ENCODE measurements around the gene PCSK1N.

PCSK1N gene

GRCh38 chrX:48802905-48803200 is 32.6 kb downstream of the PCSK1N start:
- Histone ChIP-seq H3K27me3 (replicated peaks; ENCODE audit: control insufficient read depth, insufficient read depth, low read length, poor library complexity, severe bottlenecking) (no peaks in the 10 kb centered on the region), H3K4me3 (ENCODE audit: insufficient read depth, low read depth, low read length, poor library complexity, severe bottlenecking) (no peak overlapping the region), H3K27ac (ENCODE audit: insufficient read depth, low read length, poor library complexity, severe bottlenecking) (peak overlapping the region; percentile 13), H3K9me3 (ENCODE audit: control insufficient read depth, low read length) (no peaks in the 10 kb centered on the region), H3K4me1 (ENCODE audit: control insufficient read depth, insufficient read depth, low read length, poor library complexity, severe bottlenecking) (no peaks in the 10 kb centered on the region), H3K36me3 (ENCODE audit: control insufficient read depth, insufficient read depth, low read length) (no peaks in the 10 kb centered on the region)
- DNase-seq = no peak

GRCh38 chrX:48802089-48802904 is 33.1 kb downstream of the PCSK1N start:
- no peaks in the 10 kb centered on the region for H3K36me3 ChIP-seq (ENCODE audit: control insufficient read depth, insufficient read depth, low read length)
- no peaks in the 10 kb centered on the region for H3K9me3 ChIP-seq (ENCODE audit: control insufficient read depth, low read length)
- no peaks in the 10 kb centered on the region for H3K27me3 ChIP-seq (replicated peaks; ENCODE audit: control insufficient read depth, insufficient read depth, low read length, poor library complexity, severe bottlenecking)
- H3K4me1 ChIP-seq (ENCODE audit: control insufficient read depth, insufficient read depth, low read length, poor library complexity, severe bottlenecking) = no peaks in the 10 kb centered on the region
- H3K4me3 ChIP-seq (ENCODE audit: insufficient read depth, low read depth, low read length, poor library complexity, severe bottlenecking) = peak overlapping the region; percentile 85
- H3K27ac ChIP-seq (ENCODE audit: insufficient read depth, low read length, poor library complexity, severe bottlenecking) = peak overlapping the region; percentile 88
- DNase-seq = peak; percentile 24 to 54 (median 50)

GRCh38 chrX:48801280-48802088 is 33.9 kb downstream of the PCSK1N start, which contains the start of gene HDAC6:
HDAC6 (plus strand) TSS chrX:48802067; CDS start chrX:48802693, 626 bp downstream.
- no peaks in the 10 kb centered on the region for H3K4me1 ChIP-seq (ENCODE audit: control insufficient read depth, insufficient read depth, low read length, poor library complexity, severe bottlenecking)
- peak within 1 kb of the TSS; percentile 91 for H3K27ac ChIP-seq (ENCODE audit: insufficient read depth, low read length, poor library complexity, severe bottlenecking)
- no peaks in the 10 kb centered on the region for H3K9me3 ChIP-seq (ENCODE audit: control insufficient read depth, low read length)
- peak; percentile 91 to 95 (median 93) for DNase-seq
- peak within 1 kb of the TSS; percentile 86 for H3K4me3 ChIP-seq (ENCODE audit: insufficient read depth, low read depth, low read length, poor library complexity, severe bottlenecking)
- H3K36me3 ChIP-seq (ENCODE audit: control insufficient read depth, insufficient read depth, low read length) = no peaks in the 10 kb centered on the region
- H3K27me3 ChIP-seq (replicated peaks; ENCODE audit: control insufficient read depth, insufficient read depth, low read length, poor library complexity, severe bottlenecking) = no peaks in the 10 kb centered on the region

GRCh38 chrX:48800574-48801279 is 34.7 kb downstream of the PCSK1N start:
- H3K4me3 ChIP-seq (ENCODE audit: insufficient read depth, low read depth, low read length, poor library complexity, severe bottlenecking) = peak overlapping the region; percentile 86
- H3K4me1 ChIP-seq (ENCODE audit: control insufficient read depth, insufficient read depth, low read length, poor library complexity, severe bottlenecking) = no peaks in the 10 kb centered on the region
- H3K36me3 ChIP-seq (ENCODE audit: control insufficient read depth, insufficient read depth, low read length) = no peaks in the 10 kb centered on the region
- H3K9me3 ChIP-seq (ENCODE audit: control insufficient read depth, low read length) = no peaks in the 10 kb centered on the region
- peak overlapping the region; percentile 91 for H3K27ac ChIP-seq (ENCODE audit: insufficient read depth, low read length, poor library complexity, severe bottlenecking)
- DNase-seq = no peak
- no peaks in the 10 kb centered on the region for H3K27me3 ChIP-seq (replicated peaks; ENCODE audit: control insufficient read depth, insufficient read depth, low read length, poor library complexity, severe bottlenecking)

- Histone ChIP-seq H3K4me1 (ENCODE audit: control insufficient read depth, insufficient read depth, low read length, poor library complexity, severe bottlenecking) (no peaks in the 10 kb centered on the region), H3K27ac (ENCODE audit: insufficient read depth, low read length, poor library complexity, severe bottlenecking) (no peak overlapping the region), H3K4me3 (ENCODE audit: insufficient read depth, low read depth, low read length, poor library complexity, severe bottlenecking) (no peak overlapping the region), H3K27me3 (replicated peaks; ENCODE audit: control insufficient read depth, insufficient read depth, low read length, poor library complexity, severe bottlenecking) (no peaks in the 10 kb centered on the region), H3K36me3 (ENCODE audit: control insufficient read depth, insufficient read depth, low read length) (no peaks in the 10 kb centered on the region), H3K9me3 (ENCODE audit: control insufficient read depth, low read length) (no peaks in the 10 kb centered on the region)
- DNase-seq = no peak
Measured at GRCh38 chrX:48798318-48798717, 37.1 kb downstream of the PCSK1N start.

- H3K9me3 ChIP-seq (ENCODE audit: control insufficient read depth, low read length) = no peaks in the 10 kb centered on the region
- no peaks in the 10 kb centered on the region for H3K27me3 ChIP-seq (replicated peaks; ENCODE audit: control insufficient read depth, insufficient read depth, low read length, poor library complexity, severe bottlenecking)
- H3K4me3 ChIP-seq (ENCODE audit: insufficient read depth, low read depth, low read length, poor library complexity, severe bottlenecking) = no peak overlapping the region
- H3K4me1 ChIP-seq (ENCODE audit: control insufficient read depth, insufficient read depth, low read length, poor library complexity, severe bottlenecking) = no peaks in the 10 kb centered on the region
- no peaks in the 10 kb centered on the region for H3K36me3 ChIP-seq (ENCODE audit: control insufficient read depth, insufficient read depth, low read length)
- H3K27ac ChIP-seq (ENCODE audit: insufficient read depth, low read length, poor library complexity, severe bottlenecking) = no peak overlapping the region
- no peak for DNase-seq
Measured at GRCh38 chrX:48794911-48795515, 40.4 kb downstream of the PCSK1N start.

- Histone ChIP-seq H3K27me3 (replicated peaks; ENCODE audit: control insufficient read depth, insufficient read depth, low read length, poor library complexity, severe bottlenecking) (no peaks in the 10 kb centered on the region), H3K4me1 (ENCODE audit: control insufficient read depth, insufficient read depth, low read length, poor library complexity, severe bottlenecking) (no peaks in the 10 kb centered on the region), H3K4me3 (ENCODE audit: insufficient read depth, low read depth, low read length, poor library complexity, severe bottlenecking) (no peak overlapping the region), H3K9me3 (ENCODE audit: control insufficient read depth, low read length) (no peaks in the 10 kb centered on the region), H3K27ac (ENCODE audit: insufficient read depth, low read length, poor library complexity, severe bottlenecking) (no peak overlapping the region), H3K36me3 (ENCODE audit: control insufficient read depth, insufficient read depth, low read length) (no peaks in the 10 kb centered on the region)
- DNase-seq = no peak
Measured at GRCh38 chrX:48794340-48794910, 41.0 kb downstream of the PCSK1N start.

- Histone ChIP-seq H3K4me3 (ENCODE audit: insufficient read depth, low read depth, low read length, poor library complexity, severe bottlenecking) (no peak overlapping the region), H3K4me1 (ENCODE audit: control insufficient read depth, insufficient read depth, low read length, poor library complexity, severe bottlenecking) (no peaks in the 10 kb centered on the region), H3K27ac (ENCODE audit: insufficient read depth, low read length, poor library complexity, severe bottlenecking) (no peak overlapping the region), H3K9me3 (ENCODE audit: control insufficient read depth, low read length) (no peaks in the 10 kb centered on the region), H3K36me3 (ENCODE audit: control insufficient read depth, insufficient read depth, low read length) (no peaks in the 10 kb centered on the region), H3K27me3 (replicated peaks; ENCODE audit: control insufficient read depth, insufficient read depth, low read length, poor library complexity, severe bottlenecking) (no peaks in the 10 kb centered on the region)
- DNase-seq = no peak
Measured at GRCh38 chrX:48793935-48794334, 41.5 kb downstream of the PCSK1N start.

- H3K4me1 ChIP-seq (ENCODE audit: control insufficient read depth, insufficient read depth, low read length, poor library complexity, severe bottlenecking) = no peaks in the 10 kb centered on the region
- no peak for DNase-seq
- no peak overlapping the region for H3K27ac ChIP-seq (ENCODE audit: insufficient read depth, low read length, poor library complexity, severe bottlenecking)
- H3K27me3 ChIP-seq (replicated peaks; ENCODE audit: control insufficient read depth, insufficient read depth, low read length, poor library complexity, severe bottlenecking) = no peaks in the 10 kb centered on the region
- H3K36me3 ChIP-seq (ENCODE audit: control insufficient read depth, insufficient read depth, low read length) = no peaks in the 10 kb centered on the region
- no peak overlapping the region for H3K4me3 ChIP-seq (ENCODE audit: insufficient read depth, low read depth, low read length, poor library complexity, severe bottlenecking)
- H3K9me3 ChIP-seq (ENCODE audit: control insufficient read depth, low read length) = no peaks in the 10 kb centered on the region
Measured at GRCh38 chrX:48792219-48792618, 43.2 kb downstream of the PCSK1N start.

Data from effector memory CD4-positive, alpha-beta T cell (primary cell).